GM19023 (cell line): Measurements from ENCODE around the gene GAGE12G.
"Not testable (repeated sequence)": the region's sequence is repeated elsewhere in the genome, so short reads cannot be mapped to it uniquely, and the experiment has no call there.

Experiments used
- ATAC-seq: cut with Tn5 transposase; IDR thresholded peaks from one replicate; pipeline ENCODE4 v1.9.1; 2021; ENCODE audit warnings: mild to moderate bottlenecking, moderate library complexity; ENCODE audit not compliant: unreplicated experiment

The GAGE12G gene

GRCh38 chrX:49570100-49570499 lies at the start of gene GAGE12G:
Gene GAGE12G, plus strand, starts transcription at chrX:49570400. Its CDS starts 1,155 bp downstream, at chrX:49571555.
- not testable (repeated sequence) for ATAC-seq

DNA sequence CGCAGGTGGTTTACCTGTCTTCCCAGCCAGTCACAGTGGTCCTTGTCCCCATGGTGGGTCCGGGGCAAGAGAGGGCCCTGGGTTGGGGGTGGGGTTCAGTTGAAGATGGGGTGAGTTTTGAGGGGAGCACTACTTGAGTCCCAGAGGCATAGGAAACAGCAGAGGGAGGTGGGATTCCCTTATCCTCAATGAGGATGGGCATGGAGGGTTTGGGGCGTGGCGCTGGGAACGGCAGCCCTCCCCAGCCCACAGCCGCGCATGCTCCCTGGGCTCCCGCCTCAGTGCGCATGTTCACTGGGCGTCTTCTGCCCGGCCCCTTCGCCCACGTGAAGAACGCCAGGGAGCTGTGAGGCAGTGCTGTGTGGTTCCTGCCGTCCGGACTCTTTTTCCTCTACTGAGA lies 38.3 kb upstream of the GAGE12G start, which contains the start of gene GAGE12C:
GAGE12C (plus strand) TSS at position 301 of the 400 bp plus-strand sequence. CDS start 1,155 bp downstream, outside the sequence.
- not testable (repeated sequence) for ATAC-seq

DNA sequence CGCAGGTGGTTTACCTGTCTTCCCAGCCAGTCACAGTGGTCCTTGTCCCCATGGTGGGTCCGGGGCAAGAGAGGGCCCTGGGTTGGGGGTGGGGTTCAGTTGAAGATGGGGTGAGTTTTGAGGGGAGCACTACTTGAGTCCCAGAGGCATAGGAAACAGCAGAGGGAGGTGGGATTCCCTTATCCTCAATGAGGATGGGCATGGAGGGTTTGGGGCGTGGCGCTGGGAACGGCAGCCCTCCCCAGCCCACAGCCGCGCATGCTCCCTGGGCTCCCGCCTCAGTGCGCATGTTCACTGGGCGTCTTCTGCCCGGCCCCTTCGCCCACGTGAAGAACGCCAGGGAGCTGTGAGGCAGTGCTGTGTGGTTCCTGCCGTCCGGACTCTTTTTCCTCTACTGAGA lies 28.8 kb upstream of the GAGE12G start, which contains the start of gene GAGE12D:
GAGE12D (plus strand) TSS at position 301 of the 400 bp plus-strand sequence. CDS start 1,155 bp downstream, outside the sequence.
- not testable (repeated sequence) for ATAC-seq

GRCh38 chrX:49550989-49551388 lies 19.2 kb upstream of the GAGE12G start, which contains the start of gene GAGE12E:
Gene GAGE12E, plus strand, starts transcription at chrX:49551289. Its CDS starts 1,155 bp downstream, at chrX:49552444.
- ATAC-seq = not testable (repeated sequence)

DNA sequence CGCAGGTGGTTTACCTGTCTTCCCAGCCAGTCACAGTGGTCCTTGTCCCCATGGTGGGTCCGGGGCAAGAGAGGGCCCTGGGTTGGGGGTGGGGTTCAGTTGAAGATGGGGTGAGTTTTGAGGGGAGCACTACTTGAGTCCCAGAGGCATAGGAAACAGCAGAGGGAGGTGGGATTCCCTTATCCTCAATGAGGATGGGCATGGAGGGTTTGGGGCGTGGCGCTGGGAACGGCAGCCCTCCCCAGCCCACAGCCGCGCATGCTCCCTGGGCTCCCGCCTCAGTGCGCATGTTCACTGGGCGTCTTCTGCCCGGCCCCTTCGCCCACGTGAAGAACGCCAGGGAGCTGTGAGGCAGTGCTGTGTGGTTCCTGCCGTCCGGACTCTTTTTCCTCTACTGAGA lies 9.7 kb upstream of the GAGE12G start, which contains the start of gene GAGE12F:
GAGE12F (plus strand) TSS at position 301 of the 400 bp plus-strand sequence. CDS start 1,155 bp downstream, outside the sequence.
- ATAC-seq = not testable (repeated sequence)

DNA sequence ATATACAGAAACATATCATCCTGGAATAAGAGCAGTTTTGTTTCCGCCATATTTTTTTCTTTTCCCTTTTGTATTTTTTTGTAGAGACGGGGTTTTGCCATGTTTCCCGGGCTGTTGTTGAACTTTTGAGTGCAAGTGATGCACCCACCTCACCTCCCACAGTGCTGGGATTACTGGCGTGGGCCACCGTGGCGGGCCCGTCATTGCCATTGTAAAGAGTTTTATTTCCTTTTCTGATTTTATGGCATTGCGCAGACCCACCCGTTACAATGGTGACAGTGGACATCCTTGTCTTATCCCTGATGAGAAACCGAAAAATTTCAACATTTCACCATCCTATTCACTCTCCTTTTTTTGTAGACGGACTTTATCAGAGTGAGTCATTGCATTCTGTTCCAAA lies 1.5 kb upstream of the GAGE12G start:
- ATAC-seq = not testable (repeated sequence)

GRCh38 chrX:49569152-49569551 lies 1.0 kb upstream of the GAGE12G start:
- not testable (repeated sequence) for ATAC-seq

- ATAC-seq = not testable (repeated sequence)
These were observed 9.4 kb downstream of the GAGE12G start, which contains the start of gene GAGE12H for GRCh38 chrX:49579649-49580048. Gene GAGE12H, plus strand, starts transcription at chrX:49579949. Its CDS starts 1,155 bp downstream, at chrX:49581104.

- not testable (repeated sequence) for ATAC-seq
These were observed 19.0 kb downstream of the GAGE12G start, which contains the start of gene GAGE2A for GRCh38 chrX:49589196-49589595. Gene GAGE2A, plus strand, starts transcription at chrX:49589496. Its CDS starts 1,155 bp downstream, at chrX:49590651.

DNA sequence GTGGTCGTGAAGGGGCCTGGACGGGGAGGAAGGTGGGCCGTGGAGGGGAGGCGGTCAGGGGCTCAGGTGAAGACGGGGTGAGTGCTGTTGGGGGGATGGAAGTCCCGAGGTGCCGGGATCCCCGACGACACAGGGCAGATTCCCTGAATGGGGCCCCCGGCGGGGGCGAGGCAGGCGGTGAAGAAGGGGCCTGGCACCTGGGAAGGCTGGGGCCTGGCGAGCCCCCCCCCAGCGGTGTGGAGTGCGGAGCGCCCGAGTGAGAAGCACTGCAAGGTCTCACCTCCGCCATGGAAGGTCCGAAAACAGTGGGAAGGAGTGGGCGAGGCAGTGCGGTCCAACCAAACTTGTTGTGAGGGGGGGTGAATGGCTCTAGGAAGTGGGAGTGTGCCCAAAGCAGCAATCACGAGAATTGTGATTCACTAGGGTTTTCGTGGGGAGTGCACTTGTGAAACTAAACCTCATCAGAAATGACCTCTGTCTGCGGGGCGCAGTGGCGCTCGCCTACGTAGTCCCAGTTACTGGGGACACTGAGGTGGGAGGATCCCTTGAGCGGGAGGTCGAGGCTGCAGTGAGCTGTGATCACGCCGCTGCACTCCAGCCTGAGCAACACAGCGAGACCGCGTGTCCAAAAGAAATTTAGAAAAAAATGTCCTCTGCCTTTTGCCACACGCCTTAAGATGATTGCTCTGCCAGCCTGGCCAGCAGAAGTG lies 19.7 kb downstream of the GAGE12G start:
- not testable (repeated sequence) for ATAC-seq

GRCh38 chrX:49590488-49590887 lies 20.3 kb downstream of the GAGE12G start:
- not testable (repeated sequence) for ATAC-seq

GRCh38 chrX:49598720-49599119 lies 28.5 kb downstream of the GAGE12G start, which contains the start of gene GAGE1:
Gene GAGE1, plus strand, starts transcription at chrX:49599020. Its CDS starts 1,155 bp downstream, at chrX:49600175.
- not testable (repeated sequence) for ATAC-seq

- ATAC-seq = no peak
These were observed 40.6 kb downstream of the GAGE12G start for GRCh38 chrX:49610718-49611310.

DNA sequence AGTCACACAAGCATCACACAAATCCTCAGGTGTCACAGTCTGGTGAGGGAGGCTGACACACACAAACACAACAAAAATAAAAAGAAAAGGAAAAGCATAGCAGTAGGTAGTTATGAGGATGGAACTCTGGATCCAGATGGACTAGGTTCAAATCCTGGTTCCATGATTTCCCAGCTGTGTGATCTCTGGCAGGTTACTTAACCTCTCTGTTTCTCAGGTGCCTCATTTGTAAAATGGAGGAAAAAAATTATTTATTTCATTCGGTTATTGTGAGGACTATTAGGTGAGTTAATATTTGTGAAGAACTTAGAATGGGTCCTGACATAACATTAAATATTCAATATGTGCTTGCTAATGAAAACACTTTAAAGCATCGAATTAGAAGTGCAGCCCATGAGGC lies 48.4 kb downstream of the GAGE12G start:
- no peak for ATAC-seq
